SU-DHL-6 (cell line): ENCODE measurements around the gene SMIM33.

Source experiments
- H2AFZ ChIP-seq: fragments of 200-600 bp; sonication (generic); 2 replicates; pipeline ENCODE4 v1.6.1; 2014; ENCODE audit warnings: low read depth, mild to moderate bottlenecking, moderate library complexity, mixed read lengths, antibody characterized with exemption, low read length; ENCODE audit not compliant: severe bottlenecking
- H3F3A ChIP-seq: fragments of 200-600 bp; shearing (Covaris generic); 2 replicates; pipeline ENCODE4 v1.6.0; 2016; ENCODE audit warnings: antibody characterized with exemption, mild to moderate bottlenecking; ENCODE audit not compliant: insufficient read depth
- H3K27ac ChIP-seq: fragments of 200-600 bp; sonication (generic); 2 replicates; pipeline ENCODE4 v1.5.1; 2016; ENCODE audit warnings: low read depth, mild to moderate bottlenecking, low read length, moderate library complexity, mixed read lengths
- H3K27me3 ChIP-seq: fragments of 200-600 bp; sonication (generic), shearing (Covaris generic); 2 replicates; pipeline ENCODE4 v1.6.0; 2014; ENCODE audit warnings: mild to moderate bottlenecking, low read length
- H3K36me3 ChIP-seq: fragments of 200-600 bp; sonication (generic); 2 replicates; pipeline ENCODE4 v1.6.1; 2014; ENCODE audit warnings: mild to moderate bottlenecking, low read length, mixed read lengths
- H3K4me2 ChIP-seq: fragments of 300-600, 200-600 bp; shearing (Covaris generic), sonication (generic); 2 replicates; pipeline ENCODE4 v1.6.0; 2014; ENCODE audit warnings: low read length, low read depth, mild to moderate bottlenecking; ENCODE audit not compliant: poor library complexity, severe bottlenecking
- H3K4me3 ChIP-seq: fragments of 200-600 bp; sonication (generic); 2 replicates; pipeline ENCODE4 v1.5.1; 2014; ENCODE audit warnings: antibody characterized with exemption, low read length, mild to moderate bottlenecking, mixed read lengths; ENCODE audit not compliant: insufficient read depth, poor library complexity, severe bottlenecking
- H3K79me2 ChIP-seq: fragments of 200-600 bp; sonication (generic); 2 replicates; pipeline ENCODE4 v1.6.1; 2014; ENCODE audit warnings: mild to moderate bottlenecking, low read length, moderate library complexity; ENCODE audit not compliant: insufficient read depth
- H3K9ac ChIP-seq: fragments of 200-600 bp; sonication (generic); 2 replicates; pipeline ENCODE4 v1.7.0; 2014; ENCODE audit warnings: mild to moderate bottlenecking, low read length
- H3K9me2 ChIP-seq: fragments of 200-600 bp; sonication (generic); replicated peaks from 2 replicates; pipeline ENCODE4 v1.6.1; 2014; ENCODE audit warnings: low read length; ENCODE audit not compliant: insufficient read depth
- H3K9me3 ChIP-seq: fragments of 200-600 bp; sonication (generic); 2 replicates; pipeline ENCODE4 v1.6.1; 2014; ENCODE audit warnings: low read length, mixed read lengths; ENCODE audit not compliant: insufficient read depth
- H4K20me1 ChIP-seq: fragments of 200-600 bp; sonication (generic); 2 replicates; pipeline ENCODE4 v1.6.1; 2014; ENCODE audit warnings: low read depth, mild to moderate bottlenecking, antibody characterized with exemption, low read length, moderate library complexity, mixed read lengths
- EZH2phosphoT487 ChIP-seq: fragments of 200-600 bp; sonication (generic), shearing (Covaris generic); conservative IDR thresholded peaks from 2 replicates; pipeline ENCODE4 v1.6.1; 2018; ENCODE audit warnings: mild to moderate bottlenecking, antibody characterized with exemption, low read length, moderate library complexity, mixed read lengths
- TF ChIP-seq, protein P1 (sequence below): fragments of 200-600 bp; sonication (generic); IDR thresholded peaks from one replicate; pipeline ENCODE4 v1.5.1; 2017; ENCODE audit warnings: antibody characterized with exemption, mild to moderate bottlenecking, low read length, moderate library complexity; ENCODE audit not compliant: insufficient read depth, poor library complexity, severe bottlenecking

Gene SMIM33

GRCh38 chr5:139454568-139455290 is 16.1 kb upstream of the SMIM33 start:
- no peaks in the 10 kb centered on the region for H3K9me3 ChIP-seq
- H3K27ac ChIP-seq: no peak overlapping the region
- no peaks in the 10 kb centered on the region for H3K9me2 ChIP-seq
- no peak overlapping the region for H3K9ac ChIP-seq
- H3K36me3 ChIP-seq: no peaks in the 10 kb centered on the region
- no peak overlapping the region for H3K4me2 ChIP-seq
- no peak overlapping the region for H3K4me3 ChIP-seq
- no peaks in the 10 kb centered on the region for H3K79me2 ChIP-seq
- H3K27me3 ChIP-seq: no peaks in the 10 kb centered on the region
- TF ChIP-seq, protein P1, sequence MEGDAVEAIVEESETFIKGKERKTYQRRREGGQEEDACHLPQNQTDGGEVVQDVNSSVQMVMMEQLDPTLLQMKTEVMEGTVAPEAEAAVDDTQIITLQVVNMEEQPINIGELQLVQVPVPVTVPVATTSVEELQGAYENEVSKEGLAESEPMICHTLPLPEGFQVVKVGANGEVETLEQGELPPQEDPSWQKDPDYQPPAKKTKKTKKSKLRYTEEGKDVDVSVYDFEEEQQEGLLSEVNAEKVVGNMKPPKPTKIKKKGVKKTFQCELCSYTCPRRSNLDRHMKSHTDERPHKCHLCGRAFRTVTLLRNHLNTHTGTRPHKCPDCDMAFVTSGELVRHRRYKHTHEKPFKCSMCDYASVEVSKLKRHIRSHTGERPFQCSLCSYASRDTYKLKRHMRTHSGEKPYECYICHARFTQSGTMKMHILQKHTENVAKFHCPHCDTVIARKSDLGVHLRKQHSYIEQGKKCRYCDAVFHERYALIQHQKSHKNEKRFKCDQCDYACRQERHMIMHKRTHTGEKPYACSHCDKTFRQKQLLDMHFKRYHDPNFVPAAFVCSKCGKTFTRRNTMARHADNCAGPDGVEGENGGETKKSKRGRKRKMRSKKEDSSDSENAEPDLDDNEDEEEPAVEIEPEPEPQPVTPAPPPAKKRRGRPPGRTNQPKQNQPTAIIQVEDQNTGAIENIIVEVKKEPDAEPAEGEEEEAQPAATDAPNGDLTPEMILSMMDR: no peak
- no peak for TF ChIP-seq EZH2phosphoT487
- no peak overlapping the region for H2AFZ ChIP-seq
- no peaks in the 10 kb centered on the region for H3F3A ChIP-seq
- no peaks in the 10 kb centered on the region for H4K20me1 ChIP-seq

DNA sequence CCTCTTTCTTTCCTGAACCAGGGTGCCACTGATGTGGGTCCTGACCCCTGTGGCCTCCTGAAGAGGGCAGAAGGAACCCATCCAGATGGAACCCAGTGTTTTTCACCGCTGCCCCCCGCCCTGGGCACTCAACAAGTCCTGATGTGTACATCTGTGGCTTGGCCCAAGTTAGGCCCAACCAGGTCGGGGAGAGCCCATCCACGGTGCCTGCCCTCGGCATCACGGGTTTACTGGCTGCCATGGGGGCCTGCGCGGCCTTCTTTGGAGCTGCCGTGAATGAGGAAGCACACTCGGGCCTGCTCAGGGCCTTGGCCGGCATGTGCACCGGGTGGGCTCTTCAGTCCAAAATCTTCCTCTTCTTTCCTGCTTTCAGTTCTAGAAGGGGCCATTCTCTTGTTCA is 14.0 kb upstream of the SMIM33 start:
- no peak overlapping the region for H2AFZ ChIP-seq
- H3K4me3 ChIP-seq: no peak overlapping the region
- H3K79me2 ChIP-seq: no peaks in the 10 kb centered on the region
- H3K27me3 ChIP-seq: no peaks in the 10 kb centered on the region
- H3K4me2 ChIP-seq: no peak overlapping the region
- no peak for TF ChIP-seq EZH2phosphoT487
- TF ChIP-seq, protein P1: no peak
- H4K20me1 ChIP-seq: no peaks in the 10 kb centered on the region
- H3K9me3 ChIP-seq: no peaks in the 10 kb centered on the region
- H3F3A ChIP-seq: no peaks in the 10 kb centered on the region
- H3K36me3 ChIP-seq: no peaks in the 10 kb centered on the region
- H3K9me2 ChIP-seq: no peaks in the 10 kb centered on the region
- no peak overlapping the region for H3K27ac ChIP-seq
- H3K9ac ChIP-seq: no peak overlapping the region

DNA sequence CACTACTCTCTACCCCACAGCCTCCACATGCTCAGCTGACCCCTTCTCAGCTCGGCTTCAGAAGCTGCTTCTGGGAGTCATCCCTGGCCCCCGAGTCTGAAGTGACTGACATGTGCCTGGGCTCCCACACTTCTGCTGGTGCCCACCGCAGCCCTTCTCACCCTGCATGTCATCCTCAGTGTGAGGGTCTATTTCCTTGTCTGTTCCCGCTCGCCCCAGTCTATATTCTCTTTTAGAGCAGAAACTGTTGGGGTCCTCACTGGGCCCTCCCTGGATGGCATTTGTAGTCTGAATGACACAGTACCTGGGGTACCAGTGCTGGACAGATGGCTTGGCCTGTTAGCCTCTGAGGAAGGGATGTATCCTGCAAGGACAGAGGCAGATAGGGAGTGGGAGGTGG is 13.6 kb upstream of the SMIM33 start:
- H3F3A ChIP-seq: no peaks in the 10 kb centered on the region
- H3K79me2 ChIP-seq: no peaks in the 10 kb centered on the region
- no peaks in the 10 kb centered on the region for H3K27me3 ChIP-seq
- no peaks in the 10 kb centered on the region for H3K9me2 ChIP-seq
- H3K4me2 ChIP-seq: no peak overlapping the region
- no peak overlapping the region for H3K9ac ChIP-seq
- TF ChIP-seq EZH2phosphoT487: no peak
- TF ChIP-seq, protein P1: no peak
- H2AFZ ChIP-seq: no peak overlapping the region
- H3K4me3 ChIP-seq: no peak overlapping the region
- H4K20me1 ChIP-seq: no peaks in the 10 kb centered on the region
- H3K9me3 ChIP-seq: no peaks in the 10 kb centered on the region
- H3K36me3 ChIP-seq: no peaks in the 10 kb centered on the region
- no peak overlapping the region for H3K27ac ChIP-seq
